Stimulated activated CD8-positive, alpha-beta memory T cell treated with anti-CD3 and anti-CD28 coated beads, Interleukin-4, amount 100 ng/mL, for 48 hours (primary cell): ENCODE data around the gene RBM8A.

ENCODE experiments used
- DNase-seq: peaks from one replicate; pipeline ENCODE4 v3.0.0-alpha.2; 2020

RBM8A gene

GRCh38 chr1:145927063-145927886 lies at the start of gene RBM8A:
RBM8A (minus strand) TSS chr1:145927484; CDS start chr1:145927426, 58 bp downstream.
- peak; percentile 92 for DNase-seq

GRCh38 chr1:145977016-145977415 lies 49.7 kb upstream of the RBM8A start:
- DNase-seq = no peak

GRCh38 chr1:145975216-145975615 lies 47.9 kb upstream of the RBM8A start:
- no peak for DNase-seq

GRCh38 chr1:145974721-145975120 lies 47.4 kb upstream of the RBM8A start:
- no peak for DNase-seq

GRCh38 chr1:145972580-145972979 lies 45.3 kb upstream of the RBM8A start:
- DNase-seq = no peak

- DNase-seq = no peak
Measured at GRCh38 chr1:145967288-145967687, 40.0 kb upstream of the RBM8A start.

GRCh38 chr1:145965119-145965744 lies 37.9 kb upstream of the RBM8A start:
- DNase-seq = no peak

GRCh38 chr1:145964328-145965118 lies 37.2 kb upstream of the RBM8A start, which contains the start of the genes ANKRD34A and POLR3GL:
ANKRD34A (minus strand) TSS chr1:145964575; CDS start chr1:145961759, 2,816 bp downstream.
POLR3GL (plus strand) TSS chr1:145964690; CDS start chr1:145974866, 10,176 bp downstream.
- DNase-seq = peak; percentile 93

- DNase-seq = no peak
Measured at GRCh38 chr1:145963265-145964019, 36.2 kb upstream of the RBM8A start.

- peak; percentile 55 for DNase-seq
Measured at GRCh38 chr1:145962157-145963102, 35.1 kb upstream of the RBM8A start.

- DNase-seq = peak; percentile 77
Measured at GRCh38 chr1:145961425-145962156, 34.3 kb upstream of the RBM8A start.

GRCh38 chr1:145961109-145961424 lies 33.8 kb upstream of the RBM8A start:
- DNase-seq = no peak

GRCh38 chr1:145960468-145961108 lies 33.3 kb upstream of the RBM8A start:
- DNase-seq = peak; percentile 74

GRCh38 chr1:145959957-145960467 lies 32.7 kb upstream of the RBM8A start:
- no peak for DNase-seq

- no peak for DNase-seq
Measured at GRCh38 chr1:145959333-145959732, 32.0 kb upstream of the RBM8A start.

- no peak for DNase-seq
Measured at GRCh38 chr1:145958734-145959133, 31.4 kb upstream of the RBM8A start.

GRCh38 chr1:145957443-145958319 lies 30.4 kb upstream of the RBM8A start, which contains the start of gene LIX1L:
LIX1L (minus strand) TSS chr1:145958017; CDS start chr1:145957927, 90 bp downstream.
- peak; percentile 96 for DNase-seq

GRCh38 chr1:145956781-145957442 lies 29.6 kb upstream of the RBM8A start:
- DNase-seq = no peak
